GM18511 (cell line): Measurements from ENCODE around the gene AGBL4.

ENCODE experiments used
- ATAC-seq: cut with Tn5 transposase; IDR thresholded peaks from one replicate; pipeline ENCODE4 v1.9.1; 2021; ENCODE audit warnings: mild to moderate bottlenecking, moderate library complexity; ENCODE audit not compliant: unreplicated experiment

AGBL4 gene

DNA sequence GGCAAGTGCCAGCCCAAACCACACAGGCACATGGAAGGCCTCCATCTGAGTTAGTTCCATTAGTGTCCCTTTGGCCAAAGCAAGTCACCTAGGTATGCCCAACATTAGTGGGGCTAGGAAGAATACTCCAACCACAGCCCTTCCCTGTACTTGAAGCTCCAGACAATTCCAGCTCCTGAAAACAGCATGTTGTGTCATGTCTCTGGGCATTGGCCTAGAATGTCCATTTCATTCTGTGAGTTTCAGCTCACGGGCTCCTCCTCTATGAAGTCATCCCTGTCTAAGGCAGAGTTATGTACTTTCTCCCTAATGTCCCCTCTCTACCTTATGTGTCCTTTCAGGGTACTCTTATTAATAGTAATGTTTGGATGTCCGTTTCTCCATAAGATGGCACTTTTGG is 1455.3 kb downstream of the AGBL4 start:
- ATAC-seq, result no peak

DNA sequence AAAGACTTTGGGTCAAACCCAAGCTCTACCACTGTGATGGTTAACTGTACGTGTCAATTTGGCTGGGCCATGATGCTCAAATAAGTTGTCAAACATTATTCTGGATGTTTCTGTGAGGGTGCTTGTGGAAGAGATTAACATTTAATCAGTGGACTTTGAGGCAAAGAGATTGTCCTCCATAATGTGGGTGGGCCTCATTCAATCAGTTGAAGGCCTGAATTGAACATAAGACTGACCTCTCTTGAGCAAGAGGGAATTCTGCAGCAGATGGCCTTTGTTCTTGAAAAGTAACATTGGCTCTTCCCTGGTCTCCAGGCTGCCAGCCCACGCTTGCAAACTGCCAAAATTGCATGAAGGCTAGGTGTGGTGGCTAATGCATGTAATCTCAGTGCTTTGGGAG is 1457.3 kb downstream of the AGBL4 start:
- no peak for ATAC-seq

DNA sequence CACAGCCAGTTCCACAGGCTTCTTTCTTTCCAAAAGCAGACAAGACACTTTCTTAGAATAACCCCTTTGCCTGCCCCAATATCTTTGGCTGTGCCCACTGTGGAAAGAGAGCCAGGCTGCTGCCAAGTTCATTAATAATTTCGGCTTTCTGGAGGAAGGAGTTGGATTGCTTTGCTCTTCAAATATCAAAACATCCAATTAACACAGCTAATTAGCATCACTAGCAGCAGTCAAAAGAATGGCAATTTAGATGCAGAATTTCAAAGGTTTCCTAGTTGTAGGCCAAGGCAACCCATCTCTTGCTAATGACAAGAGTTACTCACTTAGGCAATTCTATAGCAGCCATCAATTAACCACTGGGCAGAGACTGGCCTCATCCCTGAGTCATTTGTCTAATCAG is 1460.7 kb downstream of the AGBL4 start:
- no peak for ATAC-seq

DNA sequence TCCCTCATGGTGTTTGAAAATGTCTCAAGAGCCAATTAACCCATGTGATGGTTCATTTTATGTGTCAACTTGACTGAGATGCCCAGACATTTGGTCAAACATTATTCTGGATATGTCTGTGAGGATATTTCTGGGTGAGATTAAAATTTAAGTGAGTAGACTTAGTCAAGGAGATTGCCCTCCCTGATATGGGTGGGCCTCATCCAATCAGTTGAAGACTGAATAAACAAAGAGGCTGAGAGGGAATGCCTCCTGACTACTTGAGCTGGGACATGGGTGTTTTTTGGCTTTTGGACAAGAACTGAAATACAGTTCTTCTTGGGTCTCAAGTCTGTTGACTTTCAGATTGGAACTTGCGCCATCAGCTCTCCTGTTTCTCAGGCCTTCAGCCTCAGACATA is 1462.3 kb downstream of the AGBL4 start:
- ATAC-seq, result no peak

DNA sequence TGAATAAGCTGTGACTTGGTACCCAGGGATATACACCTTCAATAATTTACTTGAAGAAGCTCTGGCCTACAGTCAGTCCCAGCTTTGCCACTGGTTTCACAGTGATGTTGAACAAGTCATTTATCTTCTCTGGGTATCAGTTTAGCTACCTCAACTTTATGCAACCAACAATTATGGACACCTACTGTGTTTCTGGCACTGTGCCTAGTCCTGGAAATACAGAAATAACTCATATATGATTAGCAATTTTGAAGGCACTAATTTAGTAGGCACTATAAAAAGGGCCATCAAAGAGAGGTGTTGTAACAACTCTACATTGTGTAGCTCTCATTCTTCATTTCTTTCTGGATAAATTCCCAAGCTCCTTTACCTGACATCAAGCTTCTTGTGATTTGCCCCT is 1463.2 kb downstream of the AGBL4 start:
- no peak for ATAC-seq

DNA sequence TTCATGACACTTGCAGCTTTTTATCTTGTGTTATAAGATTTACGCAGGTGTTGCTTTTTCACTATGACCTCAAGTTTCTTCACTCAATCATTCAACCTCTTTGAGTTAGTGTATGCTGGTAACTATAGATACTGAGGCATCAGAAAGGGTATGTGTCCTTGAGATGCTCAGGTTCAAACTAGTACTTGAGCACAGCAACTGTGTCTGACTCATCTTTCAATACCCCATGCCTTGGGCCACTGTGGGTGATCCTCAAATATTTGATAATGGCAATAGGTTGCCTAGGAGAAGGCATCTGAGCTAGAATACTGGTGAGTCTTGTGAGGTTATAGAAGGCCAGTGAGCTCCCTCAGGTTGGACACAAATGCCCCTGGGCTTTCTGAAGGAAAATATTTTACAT is 1463.6 kb downstream of the AGBL4 start:
- no peak for ATAC-seq

DNA sequence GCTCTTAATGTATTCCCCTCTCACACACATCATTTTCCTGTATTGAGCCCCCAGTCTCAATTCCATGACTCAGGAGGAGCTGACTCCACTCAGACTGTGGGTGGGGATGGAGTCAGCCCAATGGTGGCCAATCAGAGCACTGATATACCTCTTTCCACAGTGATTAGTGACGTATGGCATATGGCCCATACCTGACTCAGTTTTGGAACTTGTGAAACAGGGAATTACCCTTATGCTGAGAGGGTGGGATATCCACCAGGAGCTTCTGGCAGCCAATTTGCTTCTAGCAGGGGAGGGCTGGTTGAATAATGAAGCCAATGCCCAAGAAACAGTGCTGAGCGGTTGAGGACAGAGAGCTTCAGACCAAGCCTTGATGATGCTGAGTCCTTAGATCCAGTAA is 1465.4 kb downstream of the AGBL4 start:
- no peak for ATAC-seq

DNA sequence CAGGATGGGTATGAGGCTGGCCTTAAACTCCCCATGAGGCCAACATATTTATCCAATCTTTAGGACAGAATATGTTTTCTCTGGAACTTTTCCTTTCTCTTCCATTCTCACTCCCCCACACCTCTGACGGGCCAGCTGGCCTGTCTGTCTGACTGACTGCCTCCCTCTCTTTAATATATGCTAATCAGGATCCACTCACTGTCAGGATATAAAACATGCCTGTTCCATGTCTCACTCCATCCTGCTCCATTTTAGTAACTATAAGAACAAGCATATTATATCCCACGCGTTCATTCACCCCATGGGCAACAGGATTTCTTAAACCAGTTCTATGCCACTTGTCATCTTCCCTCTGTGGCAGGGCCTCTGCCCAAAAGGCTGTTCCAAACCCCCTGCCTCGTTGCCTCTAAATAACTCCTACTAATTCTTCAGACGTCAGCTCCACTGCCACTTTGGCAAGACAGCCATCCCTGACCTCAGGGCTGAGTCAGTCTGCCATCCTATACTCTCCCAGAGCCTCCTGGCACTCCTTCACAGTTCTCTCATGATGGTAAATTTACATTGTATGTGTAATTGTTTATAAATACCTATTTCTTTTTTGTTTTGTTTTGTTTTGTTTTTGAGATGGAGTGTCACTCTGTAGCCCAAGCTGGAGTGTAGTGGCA is 1467.4 kb downstream of the AGBL4 start:
- ATAC-seq, result no peak

DNA sequence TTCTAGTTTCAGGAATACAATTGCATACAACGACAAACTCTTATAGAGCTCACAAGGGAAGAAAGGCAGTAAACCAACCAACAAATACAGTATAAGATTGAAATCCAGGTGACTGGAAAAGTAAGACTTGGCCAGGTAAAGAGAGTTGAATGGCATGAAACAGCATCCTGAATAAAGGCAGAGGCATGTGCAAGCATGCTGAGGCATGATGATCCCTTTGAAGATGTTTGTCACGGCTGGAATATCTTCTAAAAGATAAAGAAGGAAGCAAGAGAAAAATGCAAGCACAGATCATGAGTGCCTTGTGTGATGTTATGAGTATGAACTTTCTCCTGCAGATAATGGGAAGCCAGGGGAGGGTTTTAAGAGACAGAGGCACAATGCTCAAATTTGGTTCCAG is 1468.5 kb downstream of the AGBL4 start:
- ATAC-seq, result no peak

DNA sequence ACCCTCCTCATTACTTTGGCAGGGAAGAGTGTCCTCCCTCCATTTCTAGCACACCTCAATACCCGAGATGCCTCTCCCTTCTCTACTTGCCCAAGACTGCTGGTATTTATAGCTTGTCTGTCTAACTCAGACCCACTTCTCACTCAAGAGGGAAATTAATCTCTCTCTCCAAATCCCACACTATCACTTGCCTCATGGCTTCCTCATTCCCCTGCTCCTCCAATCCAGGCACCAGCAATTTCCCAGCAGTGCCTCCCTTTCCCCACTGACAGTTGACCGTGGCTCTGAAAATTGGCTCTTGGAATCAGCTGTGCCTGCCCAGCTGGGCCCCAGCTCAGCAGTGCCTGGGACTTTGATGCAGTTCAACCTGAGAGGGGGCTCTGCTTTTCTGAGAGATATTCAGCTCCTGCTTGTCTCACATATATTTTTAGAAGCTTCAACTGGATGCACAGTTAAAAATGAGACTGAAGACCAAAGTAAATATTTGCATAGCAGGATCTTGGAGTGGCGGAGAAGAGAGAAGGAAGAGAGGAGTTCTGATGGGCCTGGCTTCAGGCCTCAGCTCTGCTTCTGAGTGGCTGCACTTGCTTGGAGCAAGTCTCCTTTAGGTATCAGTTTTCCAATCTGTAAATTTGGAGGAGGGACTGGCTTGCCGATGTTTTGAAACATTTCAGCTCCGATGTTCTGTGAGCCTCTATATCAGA is 1470.7 kb downstream of the AGBL4 start:
- no peak for ATAC-seq

DNA sequence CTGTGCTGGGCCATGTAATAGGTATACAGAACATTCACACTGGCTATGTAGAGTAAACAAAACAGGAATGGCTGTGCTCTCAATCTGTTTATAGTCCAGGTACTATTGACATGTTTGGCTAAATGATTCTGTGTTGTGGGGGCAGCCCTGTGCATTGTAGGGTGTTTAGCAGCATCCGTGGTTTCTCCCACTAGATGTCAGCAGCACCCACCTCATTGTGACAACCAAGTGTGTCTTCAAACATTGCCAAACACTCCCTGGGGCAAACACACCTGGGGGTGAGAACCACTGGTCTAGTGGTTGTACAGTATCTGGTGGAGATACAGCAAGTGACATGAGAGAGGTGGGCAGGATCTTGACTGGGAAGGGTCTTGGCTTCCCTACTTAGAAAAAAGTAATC is 1471.3 kb downstream of the AGBL4 start:
- ATAC-seq, result no peak

DNA sequence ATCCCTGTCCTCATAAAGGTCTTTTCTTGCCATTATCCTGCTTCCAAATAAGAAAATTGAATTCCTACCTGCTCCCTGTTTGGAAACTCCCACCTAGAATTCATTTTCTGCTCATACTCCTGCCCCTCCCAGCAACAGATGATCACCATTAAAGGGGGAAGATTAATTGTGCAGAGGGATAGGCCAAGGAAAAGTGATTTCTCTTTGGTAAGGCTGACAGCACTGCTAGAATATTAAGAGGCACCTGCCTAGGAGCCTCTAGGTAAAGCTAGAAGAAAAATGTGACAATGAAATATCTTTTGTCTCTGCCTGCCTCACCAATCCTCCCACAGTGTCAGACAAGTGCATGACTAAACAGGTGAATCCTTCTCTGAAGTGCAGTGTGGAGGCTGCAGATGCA is 1474.8 kb downstream of the AGBL4 start:
- no peak for ATAC-seq

DNA sequence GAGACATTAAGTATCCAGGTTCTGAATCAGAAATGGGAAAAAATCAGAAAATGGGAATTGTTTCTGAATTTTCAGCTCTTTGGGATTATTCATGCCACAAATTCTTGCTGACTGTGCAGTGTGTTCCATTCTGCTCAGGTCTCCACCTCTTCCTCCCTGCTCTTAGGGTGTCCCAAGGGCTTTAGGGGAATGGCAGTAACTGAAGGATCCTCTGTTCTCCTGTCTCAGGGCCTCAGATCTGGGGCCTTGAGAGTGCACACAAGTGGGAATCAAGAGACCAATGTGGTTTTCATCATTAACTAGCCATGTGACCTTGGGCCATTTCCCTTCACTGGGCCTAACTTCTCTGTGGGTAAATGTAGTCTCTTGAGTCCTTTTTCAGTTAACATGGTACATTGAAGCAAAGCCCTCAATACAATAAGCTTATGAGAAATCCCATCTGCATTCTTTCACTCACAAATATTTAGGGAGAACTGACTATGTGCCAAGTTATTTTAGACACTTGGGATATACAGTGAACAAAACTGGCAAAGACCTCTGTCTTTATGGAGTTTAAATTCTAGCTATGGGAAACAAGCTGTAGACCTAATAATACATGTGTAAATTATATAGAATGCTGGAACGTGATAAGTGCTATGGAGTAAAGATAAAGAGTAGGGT is 1476.1 kb downstream of the AGBL4 start:
- no peak for ATAC-seq

DNA sequence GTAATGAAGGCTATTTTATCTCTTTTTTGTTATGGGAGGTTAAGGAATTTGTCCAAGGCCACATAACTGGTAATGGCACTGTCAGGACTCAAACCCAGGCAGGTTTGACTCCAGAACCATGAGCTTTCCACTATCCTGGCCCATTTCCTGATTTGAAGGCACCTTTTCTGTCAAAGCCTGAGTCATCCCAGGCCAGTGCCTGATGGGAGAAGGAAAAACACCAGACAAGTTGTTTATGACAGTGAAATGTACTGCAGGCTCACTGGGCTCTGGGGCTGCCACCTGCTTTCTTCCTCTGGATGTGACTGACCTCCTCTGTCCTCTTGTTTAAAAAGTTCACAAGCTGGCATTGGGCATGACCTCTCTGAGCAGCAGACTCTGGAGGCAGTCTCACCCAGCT is 1479.9 kb downstream of the AGBL4 start:
- no peak for ATAC-seq

DNA sequence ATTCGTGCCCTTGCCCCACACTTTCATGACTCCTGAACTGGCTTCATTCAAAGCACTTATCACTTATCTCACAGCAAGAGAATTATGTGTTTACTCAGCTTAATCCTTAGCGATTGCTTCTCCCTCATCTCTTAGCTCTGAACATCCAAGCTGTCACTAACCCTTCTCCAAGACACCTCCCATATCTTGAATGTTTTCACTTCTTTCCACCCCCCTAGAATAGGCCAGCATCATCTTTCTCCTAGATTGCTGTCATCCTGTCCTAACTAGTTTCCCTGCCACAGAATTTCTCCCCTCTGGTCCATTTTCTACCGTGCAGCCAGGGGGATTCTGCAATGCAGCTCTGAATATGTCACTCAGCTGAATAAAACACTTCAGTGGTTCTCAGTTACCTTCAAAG is 1483.2 kb downstream of the AGBL4 start:
- ATAC-seq, result no peak

DNA sequence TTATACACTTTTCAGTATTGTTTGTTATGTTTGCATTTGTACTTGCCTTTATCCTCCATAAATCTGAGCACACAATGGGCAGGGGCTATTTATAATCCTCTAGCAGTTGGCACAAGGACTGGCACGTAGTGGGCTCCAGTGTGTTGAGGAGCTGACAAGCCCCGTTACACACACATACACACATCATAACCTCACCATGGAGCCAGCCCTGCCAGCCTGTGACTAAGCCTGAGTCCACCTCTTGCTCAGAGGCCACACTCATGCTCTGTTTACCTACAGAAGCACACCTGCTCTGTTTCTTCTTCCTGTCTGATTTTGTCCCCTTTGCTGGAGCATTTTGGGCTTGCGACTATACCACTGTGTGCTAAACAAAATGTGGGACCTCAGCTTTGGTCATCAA is 1487.3 kb downstream of the AGBL4 start:
- no peak for ATAC-seq

DNA sequence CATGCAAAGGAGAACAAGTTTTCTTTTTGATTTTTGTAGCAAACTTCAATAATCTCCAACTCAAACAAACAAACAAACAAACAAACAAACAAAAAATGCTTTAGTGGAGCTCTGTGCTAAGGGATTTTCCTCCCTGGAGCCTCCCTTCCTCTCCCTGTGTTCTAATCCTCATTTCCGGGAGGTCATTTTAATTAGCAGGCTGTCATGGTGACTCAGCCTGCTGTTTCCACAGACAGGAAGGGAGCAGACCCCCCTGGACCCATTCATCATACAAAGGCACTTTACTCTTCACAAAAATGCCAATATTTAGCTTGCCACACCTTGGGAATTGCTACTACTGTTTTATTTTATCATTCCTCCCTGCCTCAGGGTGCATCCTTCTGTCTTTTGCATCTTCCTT is 1490.8 kb downstream of the AGBL4 start:
- ATAC-seq, result no peak

DNA sequence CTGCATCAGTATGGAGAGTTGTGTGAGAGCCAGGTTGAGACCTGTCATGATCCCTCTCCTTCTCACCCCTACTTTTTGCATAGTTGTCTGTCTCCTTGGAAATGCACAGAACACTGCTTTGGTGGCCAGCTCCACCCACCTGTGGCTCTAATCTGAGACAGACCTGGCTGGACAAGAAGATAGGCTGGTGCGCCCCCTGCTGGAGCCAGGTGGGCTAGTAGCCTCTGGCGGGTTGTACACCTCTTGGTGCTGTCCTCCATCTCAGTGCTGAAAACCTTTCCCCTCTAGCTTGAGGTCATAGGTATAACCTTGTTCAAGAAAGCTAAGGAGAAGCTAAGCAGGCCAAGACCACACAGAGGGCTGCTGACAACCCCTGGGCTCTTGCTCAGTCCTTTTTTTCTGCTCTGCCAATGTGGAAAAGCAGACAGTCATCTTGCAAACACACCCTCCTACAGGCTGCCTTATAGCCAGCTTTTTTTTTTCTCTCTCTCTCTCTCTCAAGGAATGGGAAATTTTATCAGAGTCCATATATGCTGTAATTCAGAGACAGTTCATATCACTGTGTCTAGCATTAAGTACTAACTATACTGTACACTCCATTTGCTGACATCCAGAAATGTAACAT is 1492.9 kb downstream of the AGBL4 start:
- ATAC-seq, result peak; percentile 80

DNA sequence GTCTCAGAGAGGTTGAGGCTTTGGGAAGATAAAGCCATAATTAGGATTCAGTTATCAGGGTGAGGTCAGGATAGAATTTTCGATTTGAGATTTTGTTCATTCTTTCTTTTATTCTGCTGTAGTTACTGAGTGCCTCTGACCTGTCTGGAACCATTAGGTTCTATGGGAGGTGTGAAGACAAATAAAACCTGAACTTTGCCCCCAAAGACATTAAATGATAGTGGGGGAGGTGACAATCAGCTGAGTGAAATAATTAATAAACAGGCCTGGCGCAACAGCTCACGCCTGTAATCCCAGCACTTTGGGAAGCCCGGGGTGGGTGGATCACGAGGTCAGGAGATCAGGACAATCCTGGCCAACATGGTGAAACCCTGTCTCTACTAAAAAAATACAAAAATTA is 1496.7 kb downstream of the AGBL4 start:
- no peak for ATAC-seq

DNA sequence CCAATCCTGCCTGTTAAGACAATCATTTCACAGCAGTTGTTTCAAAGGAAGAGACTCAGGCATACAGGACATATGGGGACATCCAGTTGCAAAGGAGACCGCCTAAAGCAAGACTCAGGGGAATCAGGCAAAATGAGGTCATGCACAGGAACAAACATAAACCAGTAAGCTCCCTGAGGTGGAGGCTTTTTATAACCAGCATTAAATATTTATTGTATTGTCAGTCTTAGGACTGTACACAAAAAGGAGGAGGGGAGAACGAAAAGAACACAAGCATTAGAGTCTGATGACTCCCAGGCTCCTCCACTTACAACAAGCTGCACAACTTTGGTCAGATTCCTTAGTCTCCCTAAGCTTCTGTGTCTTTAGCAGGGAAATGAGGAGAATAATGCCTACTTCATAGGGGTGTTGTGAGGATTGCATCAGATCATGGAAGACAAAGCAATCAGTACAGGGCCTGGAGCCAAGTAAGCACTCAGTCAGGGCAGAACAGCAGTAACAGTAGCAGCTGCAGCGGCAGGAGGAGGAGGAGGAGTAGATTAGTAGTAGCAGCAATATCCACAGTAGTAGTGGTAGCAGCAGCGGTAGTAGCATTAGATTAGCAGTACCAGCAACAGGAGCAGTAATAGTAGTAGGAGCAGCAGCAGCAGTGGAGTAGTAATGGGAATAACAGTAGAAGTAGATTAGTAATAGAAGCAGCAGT is 1497.6 kb downstream of the AGBL4 start:
- no peak for ATAC-seq

DNA sequence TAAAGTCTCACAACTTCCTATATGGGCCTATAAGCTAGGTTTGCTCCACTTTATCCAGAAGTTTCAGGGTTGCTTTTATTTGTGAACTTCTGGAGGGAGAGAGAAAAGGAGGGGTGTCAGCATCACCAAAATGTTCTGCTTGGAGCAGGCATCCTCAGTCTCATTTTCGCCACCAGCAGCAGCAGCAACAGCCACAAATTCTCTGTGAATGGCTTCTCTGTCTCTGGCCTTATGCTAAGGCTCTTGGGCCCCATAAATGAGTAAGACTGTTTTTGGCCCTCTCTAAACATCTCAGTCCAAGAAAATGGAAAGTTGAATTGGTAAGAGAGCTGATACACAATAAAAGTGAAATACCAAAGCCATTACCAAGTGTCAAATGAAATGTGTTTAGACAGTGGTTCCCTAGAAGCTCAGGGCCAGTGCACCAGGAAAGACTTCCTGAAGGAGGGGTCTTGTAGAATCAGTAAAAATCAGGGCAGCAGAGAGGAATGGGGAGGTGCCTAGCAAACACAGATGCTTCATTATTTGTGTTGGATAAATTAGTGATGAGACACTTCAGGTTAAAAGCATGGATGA is 1498.8 kb downstream of the AGBL4 start:
- no peak for ATAC-seq
